Smooth muscle cell (in vitro differentiated cells): ENCODE measurements around the gene NOTUM. TPM values are rescaled to one million over a fixed set of nuclear protein-coding genes. Genes with fewer than 3 reads are reported as not detected.
"Not testable (repeated sequence)": the region's sequence is repeated elsewhere in the genome, so short reads cannot be mapped to it uniquely, and the experiment has no call there.

Experiments
- DNase-seq: peaks from one replicate; lab custom pipeline; 2025; ENCODE audit not compliant: unreplicated experiment; lab: John Stamatoyannopoulos, UW
- H2AFZ ChIP-seq: fragments of 200-600 bp; sonication (generic); 2 replicates; pipeline ENCODE4 v1.6.0; 2016; ENCODE audit warnings: antibody characterized with exemption, low read depth, mild to moderate bottlenecking
- H3F3A ChIP-seq: fragments of 200-600 bp; sonication (generic); 2 replicates; pipeline ENCODE4 v1.6.0; 2017; ENCODE audit warnings: antibody characterized with exemption, low read depth
- H3K27ac ChIP-seq: fragments of 200-600 bp; sonication (generic); 2 replicates; pipeline ENCODE4 v1.5.1; 2016; ENCODE audit warnings: low read depth, mild to moderate bottlenecking
- H3K27me3 ChIP-seq: fragments of 200-600 bp; sonication (generic); 2 replicates; pipeline ENCODE4 v1.6.1; 2016; ENCODE audit warnings: low read depth, mild to moderate bottlenecking
- H3K36me3 ChIP-seq: fragments of 200-600 bp; sonication (generic); 2 replicates; pipeline ENCODE4 v1.5.1; 2016; ENCODE audit warnings: low read depth
- H3K4me1 ChIP-seq: fragments of 200-600 bp; sonication (generic); 2 replicates; pipeline ENCODE4 v1.5.1; 2016; ENCODE audit warnings: low read depth
- H3K4me2 ChIP-seq: fragments of 200-600 bp; sonication (generic); 2 replicates; pipeline ENCODE4 v1.6.0; 2016; ENCODE audit warnings: mild to moderate bottlenecking
- H3K4me3 ChIP-seq: fragments of 200-600 bp; sonication (generic); 2 replicates; pipeline ENCODE4 v1.5.1; 2016; ENCODE audit warnings: mild to moderate bottlenecking
- H3K79me2 ChIP-seq: fragments of 200-600 bp; sonication (generic); 2 replicates; pipeline ENCODE4 v1.6.0; 2016; ENCODE audit warnings: low read depth, mild to moderate bottlenecking
- H3K9ac ChIP-seq: fragments of 200-600 bp; sonication (generic); 2 replicates; pipeline ENCODE4 v1.6.0; 2016; ENCODE audit warnings: low read depth
- H3K9me3 ChIP-seq: fragments of 200-600 bp; sonication (generic); replicated peaks from 2 replicates; pipeline ENCODE4 v1.5.1; 2016; ENCODE audit warnings: low read depth
- H4K20me1 ChIP-seq: fragments of 200-600 bp; sonication (generic); 2 replicates; pipeline ENCODE4 v1.6.0; 2016; ENCODE audit warnings: low read depth
- CTCF ChIP-seq: fragments of 200-600 bp; sonication (generic); IDR thresholded peaks from 2 replicates; pipeline ENCODE4 v1.5.1; 2017; ENCODE audit warnings: borderline replicate concordance, mild to moderate bottlenecking, antibody characterized with exemption; ENCODE audit not compliant: insufficient read depth, poor library complexity, severe bottlenecking
- WGBS: methylation state at CpG from one replicate; pipeline ENCODE4 v1.1.7; 2016; ENCODE audit warnings: low lambda C conversion rate; 5-methylcytosine and 5-hydroxymethylcytosine counted together
- polyA plus RNA-seq: library from polyadenylated mRNA; unstranded; fragments of >200 nt; fragmentation: Nextera tagmentation; extraction: Ambion mirVana; gene quantifications from 2 replicates; pipeline ENCODE4 v1.2.1, GENCODE V29; 2016
- total RNA-seq: library from RNA; depleted of rRNA; stranded (reverse); fragments of >200 nt; gene quantifications from 2 replicates; pipeline ENCODE4 v1.2.3, GENCODE V29; 2014

The NOTUM gene
- total and polyA plus RNA-seq, 2 experiments from 2014 or later, result 0.90 to 2.9 TPM

DNA sequence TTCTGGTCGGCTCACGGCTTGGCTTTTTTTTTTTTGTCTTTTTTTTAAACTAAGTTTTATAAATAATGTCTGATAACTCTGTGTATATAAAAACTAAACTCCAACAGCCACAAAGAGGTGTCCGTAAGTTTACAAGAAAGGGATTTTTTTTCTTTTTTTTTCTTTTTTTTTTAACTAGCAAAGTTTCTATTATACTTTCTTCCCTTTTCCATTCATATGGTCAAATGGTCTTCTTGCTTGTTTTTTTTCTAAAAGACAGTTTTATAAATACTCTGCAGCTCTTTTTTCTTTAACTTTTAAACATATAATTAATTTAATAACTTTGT lies 39.5 kb downstream of the NOTUM start:
- Histone ChIP-seq H3K4me2 (no peak overlapping the region), H3K27me3 (no peaks in the 10 kb centered on the region), H3K27ac (no peak overlapping the region), H3F3A (peaks cover 8% of the 10 kb centered on the region), H3K4me3 (no peak overlapping the region), H3K4me1 (peaks cover 29% of the 10 kb centered on the region), H4K20me1 (peaks cover 93% of the 10 kb centered on the region), H3K9me3 (no peaks in the 10 kb centered on the region), H2AFZ (no peak overlapping the region), H3K36me3 (no peaks in the 10 kb centered on the region), H3K9ac (no peak overlapping the region), H3K79me2 (peaks cover 93% of the 10 kb centered on the region)
- DNase-seq, result no peak
- TF ChIP-seq CTCF, result no peak
- WGBS, result 97% methylated on average over 3 of the region's 3 CpGs

DNA sequence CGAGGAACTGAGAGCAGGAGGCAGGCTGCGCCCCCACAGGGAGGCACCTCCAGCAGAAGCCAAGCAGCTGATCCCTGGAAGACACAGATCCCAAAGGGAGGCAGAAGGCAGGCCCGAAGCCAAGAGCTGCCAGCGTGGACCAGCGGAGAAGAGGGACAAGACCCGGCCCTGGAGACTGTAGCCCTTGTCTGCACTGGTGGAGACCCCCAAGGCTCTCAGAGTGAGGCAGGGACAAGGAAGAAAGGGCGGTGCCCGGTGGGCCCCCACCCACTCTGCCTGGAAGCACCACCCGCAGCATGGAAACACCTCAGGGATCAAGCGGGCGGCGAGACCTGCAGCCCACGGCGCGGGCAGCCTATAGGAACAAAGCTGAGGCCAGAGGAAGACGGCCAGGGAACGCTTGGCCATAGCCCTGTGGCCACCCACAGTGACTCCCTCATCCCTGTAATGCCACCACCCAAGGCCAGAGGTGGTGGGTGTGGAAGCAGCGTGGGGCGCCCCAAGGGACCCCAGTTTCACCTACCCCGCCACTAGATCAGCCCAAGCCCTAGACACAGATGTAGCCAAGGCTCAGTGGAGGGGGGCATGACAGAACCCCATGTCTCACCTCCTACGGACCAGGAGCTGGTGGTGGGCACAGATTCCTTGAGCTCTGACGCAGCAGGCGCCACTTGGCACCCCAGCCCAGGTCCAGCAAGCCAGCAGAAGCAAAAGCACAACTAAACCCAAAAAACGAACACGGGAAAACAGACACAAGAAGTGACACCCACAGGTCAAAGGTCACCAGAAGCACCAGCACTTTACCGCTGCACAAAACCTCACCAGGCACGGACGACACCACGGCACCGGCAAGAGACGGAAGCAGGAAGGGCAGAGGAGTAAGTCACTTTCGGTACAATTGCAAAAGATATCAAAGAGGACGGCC lies 40.1 kb downstream of the NOTUM start:
- Histone ChIP-seq H3K27me3 (no peaks in the 10 kb centered on the region), H4K20me1 (peaks cover 91% of the 10 kb centered on the region), H3K79me2 (peaks cover 90% of the 10 kb centered on the region), H3K9me3 (no peaks in the 10 kb centered on the region), H3K9ac (no peak overlapping the region), H3K4me3 (no peak overlapping the region), H3K27ac (no peak overlapping the region), H3K4me2 (no peak overlapping the region), H3F3A (peaks cover 4% of the 10 kb centered on the region), H3K36me3 (no peaks in the 10 kb centered on the region), H3K4me1 (peaks cover 23% of the 10 kb centered on the region), H2AFZ (no peak overlapping the region)
- no peak for DNase-seq
- no peak for TF ChIP-seq CTCF
- 94% methylated on average over 33 of the region's 33 CpGs for WGBS

DNA sequence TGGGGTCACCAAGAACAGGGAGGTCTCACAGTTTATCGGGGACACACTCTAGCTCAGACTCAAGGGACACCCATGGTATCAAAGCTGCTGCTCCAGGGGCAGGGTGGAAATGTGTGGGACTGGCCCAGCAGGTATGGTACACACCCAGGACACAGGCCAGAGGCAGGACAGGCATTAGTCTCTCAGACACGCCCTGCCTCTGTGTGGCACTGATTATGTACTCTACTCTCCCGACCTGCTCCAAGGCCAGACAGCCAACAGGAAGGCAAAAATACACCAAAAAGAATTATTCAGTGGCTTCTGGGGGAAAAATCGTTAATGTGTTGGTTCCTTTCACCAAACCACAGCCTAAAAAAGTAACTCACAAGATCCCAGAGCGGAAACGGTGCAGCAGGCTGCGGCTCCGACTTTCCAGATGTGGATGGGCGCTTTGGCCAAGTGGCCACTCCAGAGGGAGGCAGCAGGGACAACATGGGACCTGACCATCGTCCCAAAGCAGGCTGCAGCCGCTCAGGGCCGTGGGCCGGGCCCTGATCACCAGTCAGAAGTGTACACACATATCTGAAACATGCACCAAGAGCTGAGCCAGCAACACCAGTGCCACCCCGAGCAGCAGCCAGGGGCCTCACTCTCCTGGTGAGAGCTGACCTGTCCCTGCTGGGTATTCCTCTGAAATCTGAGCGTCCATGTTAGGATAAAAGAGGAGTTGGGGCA lies 42.0 kb downstream of the NOTUM start:
- Histone ChIP-seq H2AFZ (no peak overlapping the region), H3K4me3 (no peak overlapping the region), H3K9ac (no peak overlapping the region), H3K36me3 (no peaks in the 10 kb centered on the region), H3K27me3 (no peaks in the 10 kb centered on the region), H3K9me3 (no peaks in the 10 kb centered on the region), H3K4me1 (peaks cover 16% of the 10 kb centered on the region), H3F3A (peaks cover 4% of the 10 kb centered on the region), H4K20me1 (peaks cover 81% of the 10 kb centered on the region), H3K27ac (no peak overlapping the region), H3K79me2 (peaks cover 74% of the 10 kb centered on the region), H3K4me2 (no peak overlapping the region)
- no peak for TF ChIP-seq CTCF
- DNase-seq, result no peak
- WGBS, result 97% methylated on average over 14 of the region's 15 CpGs

- peaks cover 68% of the 10 kb centered on the region for H3K79me2 ChIP-seq
- 54% methylated on average over 8 of the region's 9 CpGs for WGBS
- H3K4me3 ChIP-seq, result peak overlapping the region; percentile 95
These were observed 42.7 kb downstream of the NOTUM start for GRCh38 chr17:81918333-81918669.

More at GRCh38 chr17:81918333-81918669, 42.7 kb downstream of the NOTUM start:
- not testable (repeated sequence) for H3K9me3 ChIP-seq, H3K27ac ChIP-seq, H3K4me1 ChIP-seq, H3K36me3 ChIP-seq, H3K9ac ChIP-seq, H3K27me3 ChIP-seq, H2AFZ ChIP-seq, H3F3A ChIP-seq, DNase-seq
- H4K20me1 ChIP-seq, result peaks cover 77% of the 10 kb centered on the region
- peak overlapping the region; percentile 88 for H3K4me2 ChIP-seq
